Brain microvascular endothelial cell (primary cell): ENCODE results near the gene CPEB1.

Source experiments
- DNase-seq: peaks from one replicate; pipeline ENCODE4 v3.0.0-alpha.2; 2020
- H3K27ac ChIP-seq: fragments of 250-450 bp; sonication (Bioruptor Pico); 2 replicates; pipeline ENCODE4 v1.5.1; 2020; ENCODE audit warnings: mild to moderate bottlenecking, moderate library complexity
- H3K27me3 ChIP-seq: fragments of 250-450 bp; sonication (Bioruptor Pico); replicated peaks from 2 replicates; pipeline ENCODE4 v1.5.1; 2020; ENCODE audit warnings: mild to moderate bottlenecking
- H3K36me3 ChIP-seq: fragments of 250-450 bp; sonication (Bioruptor Pico); replicated peaks from 2 replicates; pipeline ENCODE4 v1.5.1; 2020; ENCODE audit warnings: mild to moderate bottlenecking
- H3K4me3 ChIP-seq: 2 replicates; pipeline ENCODE4 v1.5.1; 2011; ENCODE audit warnings: low read depth, mild to moderate bottlenecking, control low read depth, low read length, moderate library complexity
- in situ Hi-C: cut with HindIII; loops from 2 replicates; pipeline ENCODE4 v1.10.0; 2017; ENCODE audit warnings: low sequenced_read_pairs, low pct_ligation_motif_present
- TF ChIP-seq, protein P1 (sequence below): IDR thresholded peaks from 2 replicates; pipeline ENCODE4 v1.5.1; 2011; ENCODE audit warnings: low read depth, mild to moderate bottlenecking, moderate library complexity, low read length, control low read depth, inconsistent platforms; ENCODE audit errors: missing control alignments

The CPEB1 gene

DNA sequence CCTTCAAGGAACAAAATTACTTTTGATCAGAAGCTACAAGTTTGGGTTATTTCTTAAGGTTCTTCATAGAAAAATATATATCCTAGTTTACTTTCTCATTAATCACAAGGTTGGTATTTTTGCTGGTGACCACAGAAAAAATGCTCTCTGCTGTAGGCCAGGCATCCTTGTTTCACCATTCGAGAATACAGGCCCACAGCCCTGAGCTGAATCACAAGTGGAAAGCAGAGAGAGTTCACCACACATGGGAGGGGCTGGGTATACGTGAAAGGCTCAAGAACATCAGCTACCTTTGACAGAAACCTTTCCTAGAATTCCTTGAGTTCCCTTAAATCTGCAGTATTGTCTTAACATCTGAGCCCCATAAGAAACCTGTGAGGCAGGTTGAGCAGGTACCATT lies 23.2 kb downstream of the CPEB1 start:
- DNase-seq, result no peak
- no peak overlapping the region for H3K27ac ChIP-seq
- in situ Hi-C loops, result no loop called here

DNA sequence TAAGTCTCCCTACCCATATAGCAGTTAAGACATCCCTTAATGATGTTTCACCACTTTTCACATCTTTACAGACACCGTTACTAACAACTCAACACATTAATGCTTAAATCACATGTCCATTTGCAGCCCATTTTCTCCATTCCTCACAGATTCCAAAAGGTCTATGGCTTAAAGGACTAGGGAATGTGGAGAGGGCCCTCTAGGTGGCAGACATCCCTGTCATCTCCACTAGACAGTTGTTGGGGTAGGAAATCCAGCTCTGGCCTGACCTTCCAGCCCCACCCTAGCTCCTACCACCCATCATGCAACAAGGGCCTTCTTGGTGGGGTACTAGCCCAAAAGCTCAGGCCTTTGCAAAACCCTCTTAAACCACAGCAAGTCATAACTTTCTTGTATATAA lies 25.2 kb downstream of the CPEB1 start:
- no peaks in the 10 kb centered on the region for H3K36me3 ChIP-seq
- no peak overlapping the region for H3K27ac ChIP-seq
- TF ChIP-seq, protein P1, sequence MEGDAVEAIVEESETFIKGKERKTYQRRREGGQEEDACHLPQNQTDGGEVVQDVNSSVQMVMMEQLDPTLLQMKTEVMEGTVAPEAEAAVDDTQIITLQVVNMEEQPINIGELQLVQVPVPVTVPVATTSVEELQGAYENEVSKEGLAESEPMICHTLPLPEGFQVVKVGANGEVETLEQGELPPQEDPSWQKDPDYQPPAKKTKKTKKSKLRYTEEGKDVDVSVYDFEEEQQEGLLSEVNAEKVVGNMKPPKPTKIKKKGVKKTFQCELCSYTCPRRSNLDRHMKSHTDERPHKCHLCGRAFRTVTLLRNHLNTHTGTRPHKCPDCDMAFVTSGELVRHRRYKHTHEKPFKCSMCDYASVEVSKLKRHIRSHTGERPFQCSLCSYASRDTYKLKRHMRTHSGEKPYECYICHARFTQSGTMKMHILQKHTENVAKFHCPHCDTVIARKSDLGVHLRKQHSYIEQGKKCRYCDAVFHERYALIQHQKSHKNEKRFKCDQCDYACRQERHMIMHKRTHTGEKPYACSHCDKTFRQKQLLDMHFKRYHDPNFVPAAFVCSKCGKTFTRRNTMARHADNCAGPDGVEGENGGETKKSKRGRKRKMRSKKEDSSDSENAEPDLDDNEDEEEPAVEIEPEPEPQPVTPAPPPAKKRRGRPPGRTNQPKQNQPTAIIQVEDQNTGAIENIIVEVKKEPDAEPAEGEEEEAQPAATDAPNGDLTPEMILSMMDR, result peak; percentile 34
- in situ Hi-C loops, result no loop called here
- no peaks in the 10 kb centered on the region for H3K27me3 ChIP-seq
- H3K4me3 ChIP-seq, result no peak overlapping the region
- no peak for DNase-seq

More for the DNA sequence above, 23.2 kb downstream of the CPEB1 start:
- no peaks in the 10 kb centered on the region for H3K27me3 ChIP-seq
- H3K36me3 ChIP-seq, result no peaks in the 10 kb centered on the region
- TF ChIP-seq, protein P1, result no peak
- H3K4me3 ChIP-seq, result no peak overlapping the region

DNA sequence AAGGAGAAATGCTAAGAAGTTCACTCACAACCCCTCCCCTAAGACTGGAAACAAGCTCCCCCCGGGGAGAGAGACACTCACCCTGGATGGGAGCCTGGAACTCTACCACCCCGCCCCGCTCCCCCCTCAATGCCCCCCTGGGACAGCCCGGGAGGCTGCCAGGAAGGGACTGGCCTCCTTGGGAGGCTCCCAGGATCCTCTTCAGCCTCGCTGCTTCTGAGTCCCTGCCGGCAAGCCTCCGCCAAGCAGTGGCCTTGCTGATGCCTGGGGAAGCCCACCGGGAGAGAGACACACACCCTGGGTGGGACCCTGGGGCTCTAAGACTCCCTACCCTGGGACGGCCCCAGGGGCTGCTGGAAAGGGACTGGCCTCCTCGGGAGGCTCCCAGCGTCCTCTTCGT lies 33.4 kb downstream of the CPEB1 start:
- in situ Hi-C loops, result no loop called here
- TF ChIP-seq, protein P1, result no peak
- Histone ChIP-seq H3K27me3 (no peaks in the 10 kb centered on the region), H3K27ac (no peak overlapping the region), H3K4me3 (no peak overlapping the region), H3K36me3 (no peaks in the 10 kb centered on the region)
- no peak for DNase-seq

DNA sequence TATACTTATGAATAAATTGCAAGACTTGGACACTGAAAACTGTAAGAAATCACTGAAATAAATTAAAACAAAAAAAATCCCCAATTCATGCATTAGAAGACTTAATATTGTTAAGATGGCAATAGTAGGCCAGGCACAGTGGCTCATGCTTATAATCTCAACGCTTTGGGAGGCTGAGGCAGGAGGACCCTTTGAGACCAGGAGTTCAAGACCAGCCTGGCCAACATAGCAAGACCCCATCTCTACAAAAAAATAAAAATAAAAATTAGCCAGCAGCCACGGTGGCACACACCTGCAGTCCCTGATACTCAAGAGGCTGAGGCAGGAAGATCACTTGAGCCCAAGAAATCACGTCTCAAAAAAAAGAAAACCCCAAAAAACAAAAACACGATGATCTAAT lies 35.8 kb downstream of the CPEB1 start:
- DNase-seq, result no peak
- TF ChIP-seq, protein P1, result no peak
- no peak overlapping the region for H3K4me3 ChIP-seq
- H3K36me3 ChIP-seq, result no peaks in the 10 kb centered on the region
- H3K27me3 ChIP-seq, result no peaks in the 10 kb centered on the region
- in situ Hi-C loops, result no loop called here
- no peak overlapping the region for H3K27ac ChIP-seq

DNA sequence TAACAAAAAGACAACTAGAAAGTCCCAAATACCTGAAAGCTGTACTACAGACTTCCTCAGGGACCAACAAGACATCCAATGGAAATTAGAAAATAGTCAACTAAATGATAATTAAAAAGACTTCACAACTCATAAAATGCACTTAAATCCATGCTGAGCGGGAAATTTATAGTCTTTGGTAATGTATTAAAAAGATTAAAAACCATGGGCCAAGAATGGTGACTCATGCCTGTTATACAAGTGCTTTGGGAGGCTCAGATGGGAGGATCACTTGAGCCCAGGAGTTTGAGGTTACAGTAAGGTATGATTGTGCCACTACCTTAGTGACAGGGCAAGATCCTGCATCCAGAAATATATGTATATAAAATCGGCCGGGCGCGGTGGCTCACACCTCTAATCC lies 45.0 kb downstream of the CPEB1 start:
- Histone ChIP-seq H3K27me3 (no peaks in the 10 kb centered on the region), H3K4me3 (no peak overlapping the region), H3K36me3 (no peaks in the 10 kb centered on the region), H3K27ac (no peak overlapping the region)
- TF ChIP-seq, protein P1, result no peak
- DNase-seq, result no peak
- in situ Hi-C loops, result no loop called here

DNA sequence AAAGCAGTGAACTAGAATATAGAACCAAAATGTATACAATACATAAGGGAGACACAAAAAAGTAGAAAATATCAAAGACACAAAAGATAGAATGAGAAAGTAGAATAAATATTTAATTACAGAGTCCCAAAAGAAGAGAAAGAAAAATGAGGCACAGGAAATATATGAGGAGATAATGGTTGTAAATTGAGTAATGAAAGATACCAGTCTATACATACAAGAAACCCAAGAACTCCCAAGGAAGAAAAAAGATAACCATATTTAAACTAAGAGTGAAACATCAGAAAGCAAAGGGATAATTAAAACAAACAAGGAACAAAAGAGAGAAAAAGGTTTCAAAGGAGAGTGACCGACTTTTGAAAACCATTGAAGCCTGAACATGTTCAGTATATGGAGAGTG lies 47.3 kb downstream of the CPEB1 start:
- in situ Hi-C loops, result no loop called here
- no peak for DNase-seq
- Histone ChIP-seq H3K36me3 (no peaks in the 10 kb centered on the region), H3K27ac (no peak overlapping the region), H3K4me3 (no peak overlapping the region), H3K27me3 (no peaks in the 10 kb centered on the region)
- TF ChIP-seq, protein P1, result no peak
